Measurements from ENCODE around the gene COL7A1. TPM values are rescaled to one million over a fixed set of nuclear protein-coding genes. Genes with fewer than 3 reads are reported as not detected.

Gene COL7A1
- total and polyA plus RNA-seq, 4 donors, result 4.3 to 18.7 (median 8.5) TPM

DNA sequence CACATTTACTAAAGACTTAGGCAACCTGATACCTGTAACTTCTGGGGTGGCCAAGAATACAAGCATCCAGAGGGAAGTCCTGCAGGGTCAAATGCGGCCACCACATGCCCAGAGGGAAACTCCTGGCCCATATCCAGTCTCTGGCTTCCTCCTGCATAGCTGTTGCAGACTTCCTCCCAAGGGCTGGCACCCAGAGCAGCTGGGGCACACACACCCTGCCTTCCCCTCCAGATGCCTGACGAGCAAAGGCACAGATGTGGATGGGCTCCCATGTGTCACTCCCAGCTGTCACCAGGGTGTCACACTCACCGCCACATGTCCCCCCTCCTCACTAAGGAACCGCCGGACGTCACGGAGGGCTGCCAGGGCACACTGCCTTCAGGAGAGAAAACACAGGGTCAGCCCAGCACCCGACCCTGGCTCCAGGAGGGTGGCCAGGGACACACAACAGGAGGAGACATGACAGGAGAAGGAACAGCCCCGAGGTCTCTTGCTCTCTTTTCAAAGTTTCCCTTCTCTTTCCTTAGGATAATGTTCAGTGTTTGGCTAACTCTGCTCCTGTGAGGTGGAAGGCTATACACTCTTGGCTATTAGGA is 51.8 kb downstream of the COL7A1 start:
- DNase-seq, result no peak
- no peaks in the 10 kb centered on the region for H3K27me3 ChIP-seq (ENCODE audit: control insufficient read depth in 3 of 3, insufficient read depth in 3 of 3, low read length in 2 of 3)
- H3K4me1 ChIP-seq (ENCODE audit: control insufficient read depth in 5 of 5, insufficient read depth in 5 of 5, low read length in 5 of 5), result no peaks in the 10 kb centered on the region
- 13 to 49% methylated on average over 9 of the region's 9 CpGs for WGBS, 2 donors
- H3K9me3 ChIP-seq (ENCODE audit: control insufficient read depth in 4 of 4, insufficient read depth in 3 of 4, low read length in 3 of 4), result no peaks in the 10 kb centered on the region
- peak overlapping the region in 1 of 2 donors; percentile 28 for H3K27ac ChIP-seq (ENCODE audit: low read depth in 1 of 2, low read length in 1 of 2)
- no peak overlapping the region for H3K9ac ChIP-seq (ENCODE audit: insufficient read depth in 1 of 2, low read length in 2 of 2)
- TF ChIP-seq, protein P1, sequence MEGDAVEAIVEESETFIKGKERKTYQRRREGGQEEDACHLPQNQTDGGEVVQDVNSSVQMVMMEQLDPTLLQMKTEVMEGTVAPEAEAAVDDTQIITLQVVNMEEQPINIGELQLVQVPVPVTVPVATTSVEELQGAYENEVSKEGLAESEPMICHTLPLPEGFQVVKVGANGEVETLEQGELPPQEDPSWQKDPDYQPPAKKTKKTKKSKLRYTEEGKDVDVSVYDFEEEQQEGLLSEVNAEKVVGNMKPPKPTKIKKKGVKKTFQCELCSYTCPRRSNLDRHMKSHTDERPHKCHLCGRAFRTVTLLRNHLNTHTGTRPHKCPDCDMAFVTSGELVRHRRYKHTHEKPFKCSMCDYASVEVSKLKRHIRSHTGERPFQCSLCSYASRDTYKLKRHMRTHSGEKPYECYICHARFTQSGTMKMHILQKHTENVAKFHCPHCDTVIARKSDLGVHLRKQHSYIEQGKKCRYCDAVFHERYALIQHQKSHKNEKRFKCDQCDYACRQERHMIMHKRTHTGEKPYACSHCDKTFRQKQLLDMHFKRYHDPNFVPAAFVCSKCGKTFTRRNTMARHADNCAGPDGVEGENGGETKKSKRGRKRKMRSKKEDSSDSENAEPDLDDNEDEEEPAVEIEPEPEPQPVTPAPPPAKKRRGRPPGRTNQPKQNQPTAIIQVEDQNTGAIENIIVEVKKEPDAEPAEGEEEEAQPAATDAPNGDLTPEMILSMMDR (IDR thresholded peaks at IDR 0.05; ENCODE audit: control extremely low read depth, extremely low read depth), result no peak
- H3K36me3 ChIP-seq (ENCODE audit: control insufficient read depth in 4 of 4, insufficient read depth in 4 of 4, low read length in 4 of 4), result peaks cover 0 to 3% (median under 1%) of the 10 kb centered on the region in 4 donors
- ATAC-seq (ENCODE audit: insufficient read depth, low FRiP score), result peak; percentile 69
- no peak overlapping the region for H3K4me3 ChIP-seq

DNA sequence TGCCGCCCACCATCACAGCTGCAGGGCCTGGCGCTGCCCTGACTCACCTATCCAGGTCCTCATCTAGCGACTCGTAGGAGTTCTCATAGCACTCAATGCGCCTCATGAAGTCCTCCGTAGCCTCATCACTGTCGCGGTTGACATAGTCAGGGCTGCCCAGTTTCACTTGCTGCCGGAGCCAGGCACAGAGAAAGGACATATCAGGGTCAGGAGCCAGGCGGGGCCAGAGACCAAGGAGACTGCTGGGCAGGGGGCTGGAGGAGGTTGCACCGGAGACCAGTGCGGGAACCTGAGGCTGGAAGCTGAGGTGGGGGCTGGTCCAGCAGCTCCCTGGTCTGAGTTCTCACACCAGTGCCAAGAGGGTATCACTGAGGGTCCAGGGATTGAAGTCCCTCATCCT is 56.7 kb downstream of the COL7A1 start:
- no peaks in the 10 kb centered on the region for H3K27me3 ChIP-seq (ENCODE audit: control insufficient read depth in 3 of 3, insufficient read depth in 3 of 3, low read length in 2 of 3)
- no peak overlapping the region for H3K9ac ChIP-seq (ENCODE audit: insufficient read depth in 1 of 2, low read length in 2 of 2)
- no peaks in the 10 kb centered on the region for H3K9me3 ChIP-seq (ENCODE audit: control insufficient read depth in 4 of 4, insufficient read depth in 3 of 4, low read length in 3 of 4)
- TF ChIP-seq, protein P1 (IDR thresholded peaks at IDR 0.05; ENCODE audit: control extremely low read depth, extremely low read depth), result no peak
- H3K4me3 ChIP-seq, result no peak overlapping the region
- H3K4me1 ChIP-seq (ENCODE audit: control insufficient read depth in 5 of 5, insufficient read depth in 5 of 5, low read length in 5 of 5), result no peaks in the 10 kb centered on the region
- ATAC-seq (ENCODE audit: insufficient read depth, low FRiP score), result no peak
- H3K27ac ChIP-seq (ENCODE audit: low read depth in 1 of 2, low read length in 1 of 2), result no peak overlapping the region
- no peak for DNase-seq
- H3K36me3 ChIP-seq (ENCODE audit: control insufficient read depth in 4 of 4, insufficient read depth in 4 of 4, low read length in 4 of 4), result peaks cover 0 to 21% (median 5%) of the 10 kb centered on the region in 4 donors
- WGBS, 2 donors, result 96% methylated on average over 12 of the region's 12 CpGs

DNA sequence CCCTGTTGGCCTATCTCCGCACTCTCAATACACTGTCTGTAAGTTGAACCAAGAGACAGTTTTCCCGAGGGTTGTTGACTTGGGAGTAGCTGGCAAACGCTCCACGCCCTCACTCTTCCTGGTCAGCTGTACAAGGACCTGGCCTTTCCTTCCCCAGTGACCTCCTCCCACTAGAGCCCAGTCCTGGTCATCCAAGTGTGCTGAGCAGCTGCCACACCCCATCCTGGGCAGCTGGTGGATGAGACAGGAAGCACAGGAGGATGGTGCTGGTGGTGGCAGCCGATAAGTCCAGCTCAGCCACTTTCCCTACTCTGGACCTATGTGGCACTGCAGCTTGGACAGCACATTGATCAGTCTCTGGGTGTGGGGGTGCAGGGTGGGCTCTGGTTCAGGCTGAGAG is 58.3 kb downstream of the COL7A1 start:
- Histone ChIP-seq H3K9ac (ENCODE audit: insufficient read depth in 1 of 2, low read length in 2 of 2) (no peak overlapping the region), H3K27me3 (ENCODE audit: control insufficient read depth in 3 of 3, insufficient read depth in 3 of 3, low read length in 2 of 3) (no peaks in the 10 kb centered on the region), H3K4me1 (ENCODE audit: control insufficient read depth in 5 of 5, insufficient read depth in 5 of 5, low read length in 5 of 5) (no peaks in the 10 kb centered on the region), H3K36me3 (ENCODE audit: control insufficient read depth in 4 of 4, insufficient read depth in 4 of 4, low read length in 4 of 4) (peaks cover 0 to 21% (median 5%) of the 10 kb centered on the region in 4 donors), H3K9me3 (ENCODE audit: control insufficient read depth in 4 of 4, insufficient read depth in 3 of 4, low read length in 3 of 4) (no peaks in the 10 kb centered on the region), H3K27ac (ENCODE audit: low read depth in 1 of 2, low read length in 1 of 2) (no peak overlapping the region), H3K4me3 (no peak overlapping the region)
- ATAC-seq (ENCODE audit: insufficient read depth, low FRiP score) (no peak), DNase-seq (no peak)
- WGBS, 2 donors, result 76 to 86% methylated on average over 5 of the region's 5 CpGs
- TF ChIP-seq, protein P1 (IDR thresholded peaks at IDR 0.05; ENCODE audit: control extremely low read depth, extremely low read depth), result no peak

DNA sequence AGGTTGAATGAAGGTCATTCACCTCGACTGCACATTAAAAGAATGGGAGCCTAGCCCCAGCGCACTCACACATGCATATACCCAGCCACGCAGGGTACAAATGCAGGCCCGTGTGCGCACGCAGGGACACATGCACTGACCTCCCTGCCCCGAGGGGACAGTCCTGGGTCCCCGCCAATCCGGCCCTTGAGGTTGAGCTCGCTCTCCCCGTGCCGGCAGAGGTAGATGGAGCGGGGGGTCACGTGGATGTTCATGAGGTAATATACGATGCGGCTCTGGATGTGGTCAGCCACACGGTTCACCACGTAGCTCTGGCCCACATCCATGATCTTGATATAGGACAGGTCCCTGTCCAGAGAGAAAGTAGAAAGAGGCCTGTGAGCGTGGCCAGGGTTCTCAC is 59.0 kb downstream of the COL7A1 start:
- 86 to 92% methylated on average over 19 of the region's 19 CpGs for WGBS, 2 donors
- Histone ChIP-seq H3K27me3 (ENCODE audit: control insufficient read depth in 3 of 3, insufficient read depth in 3 of 3, low read length in 2 of 3) (no peaks in the 10 kb centered on the region), H3K4me1 (ENCODE audit: control insufficient read depth in 5 of 5, insufficient read depth in 5 of 5, low read length in 5 of 5) (no peaks in the 10 kb centered on the region), H3K36me3 (ENCODE audit: control insufficient read depth in 4 of 4, insufficient read depth in 4 of 4, low read length in 4 of 4) (peaks cover 0 to 21% (median 5%) of the 10 kb centered on the region in 4 donors), H3K27ac (ENCODE audit: low read depth in 1 of 2, low read length in 1 of 2) (no peak overlapping the region), H3K4me3 (no peak overlapping the region), H3K9me3 (ENCODE audit: control insufficient read depth in 4 of 4, insufficient read depth in 3 of 4, low read length in 3 of 4) (no peaks in the 10 kb centered on the region), H3K9ac (ENCODE audit: insufficient read depth in 1 of 2, low read length in 2 of 2) (no peak overlapping the region)
- ATAC-seq (ENCODE audit: insufficient read depth, low FRiP score), result no peak
- DNase-seq, result no peak
- TF ChIP-seq, protein P1 (IDR thresholded peaks at IDR 0.05; ENCODE audit: control extremely low read depth, extremely low read depth), result no peak

Data from lung (tissue), 12 donors.